Liver (tissue), 3 donors: ENCODE data around the gene FASTKD1.

Experiments used
- EGR1 ChIP-seq, 2 donors: IDR thresholded peaks; 2 replicates each; pipeline ENCODE4 v1.6.1; 2016 to 2018; ENCODE audit warnings: antibody characterized with exemption in 2 of 2, low read depth in 2 of 2
- FOXA1 ChIP-seq: IDR thresholded peaks from 2 replicates; pipeline ENCODE4 v1.6.1; 2016; ENCODE audit warnings: antibody characterized with exemption
- FOXA2 ChIP-seq: IDR thresholded peaks from 2 replicates; pipeline ENCODE4 v1.6.1; 2016; ENCODE audit warnings: antibody characterized with exemption
- HNF4A ChIP-seq, 2 donors: conservative IDR thresholded peaks; 2 replicates each; pipeline ENCODE4 v1.6.1; 2016; ENCODE audit warnings: antibody characterized with exemption in 2 of 2, mild to moderate bottlenecking in 2 of 2
- JUND ChIP-seq, 2 donors: IDR thresholded peaks; 2 replicates each; pipeline ENCODE4 v1.6.1; 2016; ENCODE audit warnings: antibody characterized with exemption in 2 of 2
- RAD21 ChIP-seq, 2 donors: IDR thresholded peaks; 2 replicates each; pipeline ENCODE4 v1.6.1; 2016; ENCODE audit warnings: antibody characterized with exemption in 2 of 2, mild to moderate bottlenecking in 2 of 2
- SP1 ChIP-seq: IDR thresholded peaks from 2 replicates; pipeline ENCODE4 v1.6.1; 2018; ENCODE audit warnings: antibody characterized with exemption, mild to moderate bottlenecking
- TAF1 ChIP-seq: conservative IDR thresholded peaks from 2 replicates; pipeline ENCODE4 v1.6.1; 2016; ENCODE audit warnings: antibody characterized with exemption, mild to moderate bottlenecking
- YY1 ChIP-seq: IDR thresholded peaks from 2 replicates; pipeline ENCODE4 v1.6.1; 2016; ENCODE audit warnings: antibody characterized with exemption, mild to moderate bottlenecking
- TF ChIP-seq, protein P1 (sequence below): fragments of 150-350 bp; IDR thresholded peaks from 2 replicates; pipeline ENCODE4 v1.5.1; 2017; ENCODE audit warnings: improper control_type of control experiment, low read depth, low read length; ENCODE audit not compliant: missing input control
- TF ChIP-seq, protein P2 (sequence below): IDR thresholded peaks from 2 replicates; pipeline ENCODE4 v1.6.1; 2016; ENCODE audit warnings: antibody characterized with exemption
- TF ChIP-seq, protein P3 (sequence below): IDR thresholded peaks from 2 replicates; pipeline ENCODE4 v1.6.1; 2016; ENCODE audit warnings: antibody characterized with exemption, mild to moderate bottlenecking
- TF ChIP-seq, protein P4 (sequence below): IDR thresholded peaks from 2 replicates; pipeline ENCODE4 v1.6.1; 2016; ENCODE audit warnings: antibody characterized with exemption
- TF ChIP-seq, protein P5 (sequence below): IDR thresholded peaks from 2 replicates; pipeline ENCODE4 v1.6.1; 2016; ENCODE audit warnings: antibody characterized with exemption
- donor health status: healthy.
- donor health status: healthy.

DNA sequence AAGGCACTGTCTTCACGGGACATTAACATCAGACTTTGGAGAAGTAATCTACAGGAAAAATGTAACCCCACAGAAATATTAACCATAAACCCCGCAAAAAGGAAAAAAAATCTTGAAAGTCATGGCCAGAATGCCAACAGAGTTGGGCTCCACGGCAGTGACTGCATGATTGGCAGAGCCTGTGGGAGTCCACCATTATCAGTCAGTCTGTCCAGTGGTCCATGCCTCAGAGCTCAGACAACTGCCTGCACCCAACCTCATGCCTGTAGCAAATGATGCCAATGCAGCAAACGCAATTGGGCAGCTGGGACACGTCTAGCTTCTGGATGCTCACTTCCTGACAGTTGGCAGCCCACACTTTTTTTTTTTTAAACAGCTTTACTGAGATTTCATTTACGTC is 5.4 kb upstream of the FASTKD1 start:
- TF ChIP-seq, protein P1, sequence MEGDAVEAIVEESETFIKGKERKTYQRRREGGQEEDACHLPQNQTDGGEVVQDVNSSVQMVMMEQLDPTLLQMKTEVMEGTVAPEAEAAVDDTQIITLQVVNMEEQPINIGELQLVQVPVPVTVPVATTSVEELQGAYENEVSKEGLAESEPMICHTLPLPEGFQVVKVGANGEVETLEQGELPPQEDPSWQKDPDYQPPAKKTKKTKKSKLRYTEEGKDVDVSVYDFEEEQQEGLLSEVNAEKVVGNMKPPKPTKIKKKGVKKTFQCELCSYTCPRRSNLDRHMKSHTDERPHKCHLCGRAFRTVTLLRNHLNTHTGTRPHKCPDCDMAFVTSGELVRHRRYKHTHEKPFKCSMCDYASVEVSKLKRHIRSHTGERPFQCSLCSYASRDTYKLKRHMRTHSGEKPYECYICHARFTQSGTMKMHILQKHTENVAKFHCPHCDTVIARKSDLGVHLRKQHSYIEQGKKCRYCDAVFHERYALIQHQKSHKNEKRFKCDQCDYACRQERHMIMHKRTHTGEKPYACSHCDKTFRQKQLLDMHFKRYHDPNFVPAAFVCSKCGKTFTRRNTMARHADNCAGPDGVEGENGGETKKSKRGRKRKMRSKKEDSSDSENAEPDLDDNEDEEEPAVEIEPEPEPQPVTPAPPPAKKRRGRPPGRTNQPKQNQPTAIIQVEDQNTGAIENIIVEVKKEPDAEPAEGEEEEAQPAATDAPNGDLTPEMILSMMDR, result no peak
- TF ChIP-seq, protein P2, sequence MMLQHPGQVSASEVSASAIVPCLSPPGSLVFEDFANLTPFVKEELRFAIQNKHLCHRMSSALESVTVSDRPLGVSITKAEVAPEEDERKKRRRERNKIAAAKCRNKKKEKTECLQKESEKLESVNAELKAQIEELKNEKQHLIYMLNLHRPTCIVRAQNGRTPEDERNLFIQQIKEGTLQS, result no peak
- TF ChIP-seq RAD21 (IDR thresholded peaks at IDR 0.05) (no peak), YY1 (no peak), TAF1 (no peak), EGR1 (IDR thresholded peaks at IDR 0.05; ENCODE audit: low read depth in 2 of 2) (no peak), JUND (IDR thresholded peaks at IDR 0.05) (no peak), FOXA1 (no peak), FOXA2 (no peak), SP1 (no peak), HNF4A (conservative IDR thresholded peaks at IDR 0.05) (no peak)
- TF ChIP-seq, protein P3, sequence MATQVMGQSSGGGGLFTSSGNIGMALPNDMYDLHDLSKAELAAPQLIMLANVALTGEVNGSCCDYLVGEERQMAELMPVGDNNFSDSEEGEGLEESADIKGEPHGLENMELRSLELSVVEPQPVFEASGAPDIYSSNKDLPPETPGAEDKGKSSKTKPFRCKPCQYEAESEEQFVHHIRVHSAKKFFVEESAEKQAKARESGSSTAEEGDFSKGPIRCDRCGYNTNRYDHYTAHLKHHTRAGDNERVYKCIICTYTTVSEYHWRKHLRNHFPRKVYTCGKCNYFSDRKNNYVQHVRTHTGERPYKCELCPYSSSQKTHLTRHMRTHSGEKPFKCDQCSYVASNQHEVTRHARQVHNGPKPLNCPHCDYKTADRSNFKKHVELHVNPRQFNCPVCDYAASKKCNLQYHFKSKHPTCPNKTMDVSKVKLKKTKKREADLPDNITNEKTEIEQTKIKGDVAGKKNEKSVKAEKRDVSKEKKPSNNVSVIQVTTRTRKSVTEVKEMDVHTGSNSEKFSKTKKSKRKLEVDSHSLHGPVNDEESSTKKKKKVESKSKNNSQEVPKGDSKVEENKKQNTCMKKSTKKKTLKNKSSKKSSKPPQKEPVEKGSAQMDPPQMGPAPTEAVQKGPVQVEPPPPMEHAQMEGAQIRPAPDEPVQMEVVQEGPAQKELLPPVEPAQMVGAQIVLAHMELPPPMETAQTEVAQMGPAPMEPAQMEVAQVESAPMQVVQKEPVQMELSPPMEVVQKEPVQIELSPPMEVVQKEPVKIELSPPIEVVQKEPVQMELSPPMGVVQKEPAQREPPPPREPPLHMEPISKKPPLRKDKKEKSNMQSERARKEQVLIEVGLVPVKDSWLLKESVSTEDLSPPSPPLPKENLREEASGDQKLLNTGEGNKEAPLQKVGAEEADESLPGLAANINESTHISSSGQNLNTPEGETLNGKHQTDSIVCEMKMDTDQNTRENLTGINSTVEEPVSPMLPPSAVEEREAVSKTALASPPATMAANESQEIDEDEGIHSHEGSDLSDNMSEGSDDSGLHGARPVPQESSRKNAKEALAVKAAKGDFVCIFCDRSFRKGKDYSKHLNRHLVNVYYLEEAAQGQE, result no peak
- TF ChIP-seq, protein P4, sequence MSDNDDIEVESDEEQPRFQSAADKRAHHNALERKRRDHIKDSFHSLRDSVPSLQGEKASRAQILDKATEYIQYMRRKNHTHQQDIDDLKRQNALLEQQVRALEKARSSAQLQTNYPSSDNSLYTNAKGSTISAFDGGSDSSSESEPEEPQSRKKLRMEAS, result no peak
- TF ChIP-seq, protein P5, sequence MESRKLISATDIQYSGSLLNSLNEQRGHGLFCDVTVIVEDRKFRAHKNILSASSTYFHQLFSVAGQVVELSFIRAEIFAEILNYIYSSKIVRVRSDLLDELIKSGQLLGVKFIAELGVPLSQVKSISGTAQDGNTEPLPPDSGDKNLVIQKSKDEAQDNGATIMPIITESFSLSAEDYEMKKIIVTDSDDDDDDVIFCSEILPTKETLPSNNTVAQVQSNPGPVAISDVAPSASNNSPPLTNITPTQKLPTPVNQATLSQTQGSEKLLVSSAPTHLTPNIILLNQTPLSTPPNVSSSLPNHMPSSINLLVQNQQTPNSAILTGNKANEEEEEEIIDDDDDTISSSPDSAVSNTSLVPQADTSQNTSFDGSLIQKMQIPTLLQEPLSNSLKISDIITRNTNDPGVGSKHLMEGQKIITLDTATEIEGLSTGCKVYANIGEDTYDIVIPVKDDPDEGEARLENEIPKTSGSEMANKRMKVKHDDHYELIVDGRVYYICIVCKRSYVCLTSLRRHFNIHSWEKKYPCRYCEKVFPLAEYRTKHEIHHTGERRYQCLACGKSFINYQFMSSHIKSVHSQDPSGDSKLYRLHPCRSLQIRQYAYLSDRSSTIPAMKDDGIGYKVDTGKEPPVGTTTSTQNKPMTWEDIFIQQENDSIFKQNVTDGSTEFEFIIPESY, result no peak
